Epidermal melanocyte (primary cell): ENCODE data around the gene STX8.
"Not testable (repeated sequence)": the region's sequence is repeated elsewhere in the genome, so short reads cannot be mapped to it uniquely, and the experiment has no call there.

Experiments used
- DNase-seq: peaks from one replicate; pipeline ENCODE4 v3.0.0; 2011; ENCODE audit warnings: low spot score; ENCODE audit not compliant: insufficient read length

STX8 gene

GRCh38 chr17:9268546-9268945 is 307.1 kb downstream of the STX8 start:
- no peak for DNase-seq

- no peak for DNase-seq
Observed at GRCh38 chr17:9266697-9267117, 308.9 kb downstream of the STX8 start.

- no peak for DNase-seq
Observed at GRCh38 chr17:9266031-9266680, 309.5 kb downstream of the STX8 start.

- DNase-seq = no peak
Observed at GRCh38 chr17:9261081-9262012, 314.3 kb downstream of the STX8 start.

GRCh38 chr17:9259419-9259818 is 316.2 kb downstream of the STX8 start:
- DNase-seq = no peak

GRCh38 chr17:9258115-9259015 is 317.3 kb downstream of the STX8 start:
- DNase-seq = no peak

GRCh38 chr17:9257630-9257965 is 318.0 kb downstream of the STX8 start:
- not testable (repeated sequence) for DNase-seq

GRCh38 chr17:9256751-9257629 is 318.6 kb downstream of the STX8 start:
- DNase-seq = no peak

- no peak for DNase-seq
Observed at GRCh38 chr17:9256361-9256750, 319.3 kb downstream of the STX8 start.

- no peak for DNase-seq
Observed at GRCh38 chr17:9255833-9256232, 319.8 kb downstream of the STX8 start.

GRCh38 chr17:9254841-9255240 is 320.8 kb downstream of the STX8 start:
- DNase-seq = no peak

GRCh38 chr17:9253308-9253707 is 322.3 kb downstream of the STX8 start:
- DNase-seq = no peak

GRCh38 chr17:9251273-9251672 is 324.3 kb downstream of the STX8 start:
- no peak for DNase-seq

- no peak for DNase-seq
Observed at GRCh38 chr17:9249245-9249953, 326.2 kb downstream of the STX8 start.

GRCh38 chr17:9247401-9247938 is 328.1 kb downstream of the STX8 start:
- no peak for DNase-seq

- DNase-seq = peak; percentile 80
Observed at GRCh38 chr17:9244066-9245052, 331.3 kb downstream of the STX8 start.

GRCh38 chr17:9242983-9243382 is 332.6 kb downstream of the STX8 start:
- DNase-seq = no peak

- no peak for DNase-seq
Observed at GRCh38 chr17:9242497-9242881, 333.1 kb downstream of the STX8 start.
